G401.6 (cell line): ENCODE data around the gene TAF1B.

ENCODE experiments used
- FAIRE-seq: peaks from 2 replicates; lab custom pipeline; 2012; peaks lifted over from hg19 to GRCh38; lab: Jason Lieb, UNC

Gene TAF1B

GRCh38 chr2:9967053-9967775 is 123.9 kb downstream of the TAF1B start:
- FAIRE-seq, result no peak

GRCh38 chr2:9968553-9969497 is 125.6 kb downstream of the TAF1B start:
- no peak for FAIRE-seq

GRCh38 chr2:9970200-9971044 is 127.1 kb downstream of the TAF1B start:
- FAIRE-seq, result no peak

- FAIRE-seq, result no peak
Observed at GRCh38 chr2:9971105-9971818, 128.0 kb downstream of the TAF1B start.

GRCh38 chr2:9971890-9972289 is 128.6 kb downstream of the TAF1B start:
- FAIRE-seq, result no peak

GRCh38 chr2:9972621-9973479 is 129.6 kb downstream of the TAF1B start:
- FAIRE-seq, result no peak

- no peak for FAIRE-seq
Observed at GRCh38 chr2:9973690-9974089, 130.4 kb downstream of the TAF1B start.

- FAIRE-seq, result no peak
Observed at GRCh38 chr2:9974343-9974742, 131.1 kb downstream of the TAF1B start.

- FAIRE-seq, result no peak
Observed at GRCh38 chr2:9975328-9975727, 132.1 kb downstream of the TAF1B start.

- no peak for FAIRE-seq
Observed at GRCh38 chr2:9975805-9976447, 132.7 kb downstream of the TAF1B start.

- FAIRE-seq, result no peak
Observed at GRCh38 chr2:9979977-9980376, 136.7 kb downstream of the TAF1B start.

- FAIRE-seq, result no peak
Observed at GRCh38 chr2:9980520-9980919, 137.2 kb downstream of the TAF1B start.

- FAIRE-seq, result no peak
Observed at GRCh38 chr2:9981655-9982054, 138.4 kb downstream of the TAF1B start.

GRCh38 chr2:9982248-9982647 is 139.0 kb downstream of the TAF1B start:
- no peak for FAIRE-seq

- no peak for FAIRE-seq
Observed at GRCh38 chr2:9982891-9983290, 139.6 kb downstream of the TAF1B start.

GRCh38 chr2:9983401-9984216 is 140.3 kb downstream of the TAF1B start:
- FAIRE-seq, result no peak
